GM21367 (cell line): Measurements from ENCODE around the gene FAM53C.
"Not testable (repeated sequence)": the region's sequence is repeated elsewhere in the genome, so short reads cannot be mapped to it uniquely, and the experiment has no call there.

ENCODE experiments used
- ATAC-seq: cut with Tn5 transposase; IDR thresholded peaks from one replicate; pipeline ENCODE4 v1.9.1; 2021; ENCODE audit not compliant: unreplicated experiment

Gene FAM53C

DNA sequence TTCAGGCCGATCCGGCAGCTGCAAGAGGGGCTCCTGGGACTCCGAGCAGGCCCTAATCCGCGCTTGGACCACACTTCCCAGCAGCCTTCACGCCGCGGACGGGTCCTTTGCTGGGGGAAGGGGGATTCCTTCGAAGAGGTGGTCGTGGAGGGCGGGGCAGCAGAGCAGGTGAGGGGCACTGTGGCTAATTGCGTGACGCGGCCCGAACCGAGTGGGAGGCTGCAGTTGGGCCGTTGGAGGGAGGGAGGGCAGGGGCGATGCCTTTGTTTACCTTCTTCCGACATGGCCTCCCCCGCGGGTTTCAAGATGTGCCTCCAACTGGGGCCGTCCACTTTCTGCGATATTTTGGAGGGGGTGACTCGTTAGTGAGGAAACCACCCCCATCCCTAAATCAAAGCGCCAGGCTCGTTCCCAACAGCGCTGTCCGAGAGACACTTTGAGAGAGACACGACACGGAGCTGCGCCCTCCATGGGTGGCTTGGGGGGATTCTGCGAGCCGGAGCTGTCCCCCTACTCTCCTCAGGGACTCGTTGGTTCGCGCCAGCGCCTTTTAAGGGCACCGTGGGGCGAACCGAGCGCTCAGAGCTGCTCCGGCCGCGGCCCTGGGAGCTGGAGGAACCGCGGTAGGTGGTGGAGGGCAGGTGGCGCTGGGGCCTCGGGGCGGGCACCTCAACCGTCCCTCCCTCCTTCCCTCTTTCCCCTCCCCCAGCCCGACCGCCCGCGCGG is at the start of gene FAM53C:
Gene FAM53C, plus strand, starts transcription at position 582 of the 726 bp plus-strand sequence. CDS start 3,070 bp downstream, outside the sequence.
- ATAC-seq: peak; percentile 74

DNA sequence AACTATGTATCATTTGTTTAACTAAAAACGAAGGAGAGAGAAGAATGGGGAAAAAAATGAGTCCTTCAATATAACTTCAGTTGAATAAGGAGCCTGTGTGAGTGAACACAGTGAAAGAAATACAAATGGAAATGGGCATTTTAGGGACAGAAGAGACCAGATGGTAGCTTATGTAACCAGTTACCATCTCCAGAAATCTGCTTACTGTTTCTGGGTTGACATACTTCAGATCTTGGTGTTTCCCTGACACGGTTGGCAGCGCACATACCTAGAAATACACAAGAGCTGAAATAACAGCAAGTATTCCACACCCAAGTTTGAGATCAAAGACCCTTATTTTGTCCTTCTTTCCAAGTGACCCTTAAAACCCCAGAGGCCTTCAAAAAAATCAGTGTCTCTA is 48.8 kb upstream of the FAM53C start:
- no peak for ATAC-seq

DNA sequence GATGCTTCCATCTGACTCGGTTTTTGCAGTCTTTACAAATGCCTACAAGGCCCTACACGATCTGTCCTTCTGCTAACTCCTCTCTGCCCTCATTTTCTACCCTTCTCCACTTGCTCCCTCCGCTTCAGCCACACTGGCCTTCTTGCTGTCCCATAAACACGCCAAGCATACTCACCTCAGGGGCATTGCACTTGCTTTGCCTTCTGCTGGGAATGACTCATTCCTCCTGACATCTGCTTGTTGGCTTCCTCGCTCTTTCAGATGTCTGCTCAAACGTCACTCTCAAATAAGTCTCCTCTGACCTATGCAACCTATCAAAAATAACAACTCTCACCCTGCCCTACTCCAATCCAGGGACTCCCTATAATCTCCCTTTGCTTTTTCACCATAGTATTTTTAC is 34.7 kb upstream of the FAM53C start:
- no peak for ATAC-seq

DNA sequence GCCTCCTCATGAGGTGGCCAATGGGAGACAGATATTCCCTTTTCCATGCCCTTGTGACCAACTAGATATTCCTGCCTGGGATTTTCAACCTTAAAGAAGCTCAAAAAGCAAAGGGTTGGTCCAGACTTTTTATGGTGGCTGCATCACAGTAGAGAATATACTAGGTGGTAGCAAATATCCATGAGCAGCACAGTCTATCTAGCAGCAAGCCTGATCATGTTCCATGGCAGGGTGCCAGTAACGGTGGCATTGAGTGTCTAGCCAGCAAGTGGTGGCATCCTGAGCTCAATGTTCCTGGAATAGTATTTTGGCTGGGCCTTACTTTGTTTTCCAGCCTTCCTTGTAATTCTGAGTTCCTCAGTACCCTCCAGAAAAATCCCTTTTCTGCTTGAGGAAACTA is 32.3 kb upstream of the FAM53C start:
- ATAC-seq: no peak

DNA sequence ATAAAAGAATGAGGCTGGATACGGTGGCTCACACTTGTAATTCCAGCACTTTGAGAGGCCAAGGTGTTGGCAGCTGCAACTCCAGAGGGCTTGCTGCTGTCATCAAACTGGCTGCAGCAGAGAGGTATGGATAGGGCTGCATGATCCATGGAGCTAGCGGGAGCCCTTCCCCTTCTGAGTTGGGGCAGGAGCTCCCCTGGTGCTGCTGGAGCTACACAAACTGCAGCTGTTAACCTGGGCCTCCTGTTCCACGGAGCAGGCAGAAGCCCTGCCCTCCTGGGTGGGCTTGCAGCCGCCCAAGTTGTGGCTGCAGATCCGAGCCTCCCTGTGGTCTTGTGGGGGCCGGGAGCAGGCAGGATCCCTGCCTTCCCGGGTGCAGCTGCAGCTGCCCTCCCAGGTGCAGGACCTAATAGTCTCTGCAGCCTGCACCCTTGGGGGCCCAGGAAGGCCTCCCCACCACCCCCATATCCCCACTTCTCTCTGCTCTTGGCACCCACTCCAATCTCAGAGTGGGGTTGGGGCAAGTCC is 22.3 kb upstream of the FAM53C start:
- ATAC-seq: no peak

DNA sequence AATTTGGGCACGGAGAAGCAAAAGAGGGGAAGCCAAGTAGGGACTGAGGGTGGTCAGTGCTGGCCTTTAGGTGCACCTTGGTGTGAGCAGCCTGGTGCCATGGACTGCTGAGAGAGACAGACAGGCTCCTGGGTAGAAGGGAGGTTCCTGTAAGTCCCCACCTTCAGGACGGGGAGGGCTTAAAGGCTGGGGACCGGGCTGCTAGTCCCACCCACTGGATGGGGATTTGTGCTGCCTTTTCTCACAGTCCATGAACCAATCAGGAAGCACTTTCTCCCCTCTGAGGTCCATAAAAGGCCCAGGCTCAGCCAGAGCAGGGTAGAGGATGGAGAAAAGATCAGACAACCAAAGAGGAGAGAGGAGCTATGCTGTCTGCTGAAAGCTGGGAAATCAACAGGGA is 21.7 kb upstream of the FAM53C start:
- ATAC-seq: no peak

DNA sequence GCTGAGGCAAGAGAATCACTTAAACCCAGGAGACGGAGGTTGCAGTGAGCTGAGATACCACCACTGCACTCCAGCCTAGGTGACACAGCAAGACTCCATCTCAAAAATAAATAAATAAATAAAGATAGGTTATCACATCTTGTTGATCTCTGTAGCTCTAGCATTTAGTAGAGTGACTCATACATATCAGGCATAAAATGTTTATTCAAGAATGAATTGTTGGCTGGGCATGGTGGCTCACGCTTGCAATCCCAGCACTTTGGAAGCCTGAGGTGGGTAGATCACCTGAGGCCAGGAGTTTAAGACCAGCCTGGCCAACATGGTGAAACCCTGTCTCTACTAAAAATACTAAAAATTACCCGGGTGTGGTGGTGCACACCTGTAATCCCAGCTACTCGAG is 19.9 kb upstream of the FAM53C start:
- ATAC-seq: not testable (repeated sequence)

DNA sequence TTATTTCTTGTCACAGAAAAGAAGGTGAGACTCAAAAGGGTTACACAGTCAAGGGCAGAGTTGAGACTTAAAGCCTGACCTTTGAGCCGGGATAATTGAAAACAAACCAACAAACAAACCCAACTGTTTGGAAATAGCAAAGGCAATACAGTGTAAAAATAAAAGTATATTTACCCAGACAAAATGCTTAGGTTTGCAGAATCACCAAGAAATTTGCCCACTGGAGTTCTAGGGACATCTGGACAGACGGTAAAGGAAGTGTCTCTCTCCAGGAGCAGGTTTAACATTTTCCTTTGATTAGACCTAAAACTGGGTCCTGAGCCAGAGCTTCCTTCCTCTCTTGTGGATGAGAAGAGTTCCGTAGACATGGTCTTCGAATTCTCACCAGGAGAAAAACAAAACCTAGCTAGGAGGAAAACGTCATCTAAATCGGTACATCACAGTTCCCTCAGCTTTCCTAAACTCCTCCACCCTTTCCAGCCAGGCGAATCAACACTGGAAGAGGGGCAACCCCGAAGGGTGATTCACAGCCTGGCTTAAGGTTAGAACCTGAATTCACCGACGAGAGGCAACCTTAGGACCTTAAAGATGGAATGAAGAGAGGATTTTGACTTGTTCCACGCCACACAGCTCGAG is 7.1 kb upstream of the FAM53C start:
- no peak for ATAC-seq

DNA sequence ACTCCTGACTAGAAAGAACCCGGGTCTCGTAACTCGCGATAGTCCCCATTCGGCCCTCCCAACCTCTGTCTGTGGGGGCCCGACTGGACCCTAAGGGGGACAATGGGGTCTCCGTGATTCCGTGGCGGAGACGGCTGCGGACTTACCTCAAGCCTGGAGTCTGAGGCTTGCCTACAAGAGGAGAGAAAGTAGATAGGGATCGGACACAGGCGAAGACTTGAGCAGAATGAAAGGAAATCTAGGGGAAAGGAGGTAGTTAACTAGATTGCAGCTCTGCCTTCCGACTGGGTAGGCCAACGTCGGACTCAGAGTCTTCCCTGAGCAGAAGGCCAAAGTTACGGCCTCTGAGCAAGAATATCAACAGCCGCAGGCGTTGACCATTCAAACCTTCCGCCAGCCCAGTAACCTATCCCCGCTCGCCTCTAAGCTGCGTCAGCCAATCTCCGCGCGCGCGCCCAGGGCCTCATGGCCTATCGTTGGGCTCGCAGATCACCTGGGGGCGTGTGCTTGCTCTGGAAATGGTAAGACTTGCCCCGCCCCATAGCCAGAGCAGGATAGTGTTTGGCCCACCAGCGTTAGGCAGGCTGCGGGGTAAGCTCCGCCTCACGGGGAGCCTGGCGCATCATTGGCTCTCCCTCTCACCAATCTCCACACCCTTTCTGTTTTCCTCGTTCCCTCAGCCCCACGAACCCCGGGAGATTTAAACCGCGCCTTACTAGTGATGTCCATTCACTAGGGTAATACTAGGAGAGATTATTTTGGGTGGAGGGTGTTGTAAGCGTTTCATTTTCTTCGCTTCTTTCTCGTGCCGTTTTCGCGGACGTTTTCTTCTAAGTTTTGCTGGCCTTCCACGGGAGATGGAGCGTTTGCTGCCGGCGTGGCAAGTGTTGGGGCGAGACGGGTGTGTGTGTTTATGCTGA is 6.4 kb upstream of the FAM53C start, which contains the start of gene CDC25C:
Gene CDC25C, minus strand, starts transcription at position 356 of the 920 bp plus-strand sequence. CDS start 624 bp downstream, outside the sequence.
- ATAC-seq: peak; percentile 98

DNA sequence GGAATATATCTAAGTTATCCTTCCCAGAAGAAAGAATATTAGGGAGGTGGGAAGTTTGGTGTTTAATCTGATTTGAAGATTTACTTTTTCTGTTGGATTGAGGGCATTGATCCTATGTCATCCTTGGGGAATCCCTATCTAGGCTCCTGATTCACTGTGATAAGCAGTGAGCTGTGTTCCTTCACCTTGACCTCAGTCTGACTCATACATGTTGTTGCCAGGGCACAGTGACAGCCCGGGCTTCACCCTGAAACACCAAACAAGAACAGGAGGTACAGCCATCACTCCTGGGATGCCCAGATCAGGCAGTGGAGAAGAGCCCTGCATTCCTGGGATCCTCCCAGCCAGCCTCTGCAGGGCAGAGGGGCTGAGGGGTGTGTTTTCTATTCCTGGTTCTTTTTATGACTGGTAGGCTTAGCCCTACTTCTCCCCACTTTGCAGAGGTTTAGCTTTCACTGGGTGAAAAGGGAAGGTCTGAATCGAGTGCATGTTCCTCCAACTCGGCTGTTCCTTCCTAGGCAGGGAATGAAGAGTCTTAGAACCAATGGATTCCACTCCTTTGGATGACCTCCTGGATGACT is 3.1 kb upstream of the FAM53C start:
- no peak for ATAC-seq

DNA sequence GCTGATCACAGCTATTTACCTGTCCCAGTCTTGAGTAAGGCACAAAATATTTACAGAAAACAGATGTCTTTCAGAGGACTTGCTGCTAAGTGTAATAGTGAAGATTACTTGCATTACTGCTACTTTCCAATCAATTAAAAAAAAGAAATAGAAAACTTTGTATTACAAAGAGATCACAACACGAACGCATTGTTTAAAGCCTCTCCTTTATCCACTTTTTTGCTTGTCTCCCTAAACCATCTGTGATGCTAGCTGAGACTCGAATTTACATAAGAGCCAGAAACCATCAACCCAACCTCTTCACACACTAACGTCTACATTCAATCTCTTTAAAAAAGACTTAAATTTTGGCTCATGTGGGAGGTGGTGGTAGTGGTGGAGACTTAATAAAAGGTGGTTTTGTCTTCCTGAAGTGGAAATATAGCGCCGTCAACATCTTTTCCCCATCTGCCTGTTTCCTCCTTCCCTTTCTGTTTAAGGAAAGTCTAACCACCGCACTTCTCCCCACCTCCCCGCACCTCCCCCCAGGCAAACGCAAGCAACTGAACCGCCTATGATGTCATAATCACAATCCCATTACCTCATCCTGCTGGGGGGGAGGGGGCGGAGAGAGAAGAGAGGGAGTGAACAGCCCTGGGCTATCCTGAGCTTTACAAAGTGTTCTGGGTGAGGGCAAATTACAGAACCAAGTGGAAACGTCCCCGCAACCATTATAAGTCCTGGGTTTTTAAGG is 948 bp upstream of the FAM53C start:
- peak; percentile 8 for ATAC-seq

DNA sequence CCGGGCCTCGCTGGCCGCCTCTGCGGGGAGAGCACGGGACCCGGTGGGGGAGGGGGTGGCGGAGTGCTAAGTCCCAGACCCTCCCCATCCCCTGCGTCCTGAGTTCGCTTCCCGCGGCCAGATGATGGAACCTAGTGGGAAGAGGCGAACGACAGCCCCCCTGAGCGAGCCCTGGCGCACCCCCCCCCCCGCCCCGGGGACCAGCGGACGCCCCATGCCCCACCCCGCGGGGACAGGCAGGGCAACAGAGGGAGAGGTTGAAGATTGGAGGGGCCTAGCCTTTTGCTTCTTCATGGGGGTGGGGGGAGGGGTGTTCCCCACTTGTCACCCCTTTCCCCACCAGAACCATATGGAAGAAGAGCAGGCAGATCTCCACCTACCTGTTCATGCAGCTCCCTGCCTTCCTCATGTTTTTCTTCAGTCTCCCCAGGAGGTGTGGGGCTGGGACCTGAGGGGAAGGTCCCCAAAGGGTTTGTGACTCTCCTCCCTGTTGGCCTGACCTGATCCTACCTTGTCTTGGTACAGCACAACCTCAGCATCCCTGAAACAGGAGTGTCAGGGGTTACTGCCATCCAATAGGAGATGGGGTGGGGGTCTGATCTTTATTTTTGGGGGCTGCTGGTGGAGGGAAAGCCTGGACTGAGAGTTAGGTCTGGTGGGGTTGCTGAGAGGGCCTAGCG is 485 bp downstream of the FAM53C start:
- ATAC-seq: peak; percentile 11

DNA sequence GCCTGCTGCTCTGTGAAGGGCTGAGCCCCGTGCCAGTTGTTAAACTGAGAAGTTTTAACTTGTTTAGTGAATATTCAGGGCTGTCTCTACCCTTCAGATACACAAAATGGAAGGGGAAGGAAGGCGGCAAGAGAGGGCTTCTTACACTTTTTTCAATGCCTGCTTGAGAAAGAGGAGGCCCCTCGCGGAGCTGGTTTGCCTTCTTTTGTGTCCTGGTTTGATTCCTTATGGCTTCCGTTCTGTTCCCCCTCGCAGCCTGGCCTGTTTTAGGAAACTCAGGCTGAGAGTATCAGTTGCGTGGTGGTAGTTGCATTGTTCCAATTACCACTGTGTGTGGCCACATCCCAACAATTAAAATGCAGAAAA is 1.0 kb downstream of the FAM53C start:
- no peak for ATAC-seq

DNA sequence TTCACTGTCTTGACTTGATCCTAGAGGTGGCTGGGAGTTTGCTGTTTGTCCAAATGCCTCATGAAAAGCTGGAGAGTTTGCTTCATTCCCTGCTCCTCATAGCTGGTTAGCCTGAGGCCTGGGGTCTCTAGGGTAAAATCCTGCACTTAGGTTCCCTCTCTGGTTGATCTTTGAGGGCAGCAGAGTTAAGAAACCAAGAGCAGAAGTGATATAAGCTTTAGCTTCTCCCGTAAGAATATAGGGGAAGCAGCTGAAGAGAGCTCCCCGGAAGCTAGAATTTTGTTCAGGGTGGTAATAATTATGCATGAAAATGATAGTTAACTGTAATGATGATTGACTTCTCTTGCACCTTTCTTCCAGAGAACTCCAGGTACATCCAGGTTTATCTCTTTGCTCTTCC is 1.4 kb downstream of the FAM53C start:
- ATAC-seq: no peak

DNA sequence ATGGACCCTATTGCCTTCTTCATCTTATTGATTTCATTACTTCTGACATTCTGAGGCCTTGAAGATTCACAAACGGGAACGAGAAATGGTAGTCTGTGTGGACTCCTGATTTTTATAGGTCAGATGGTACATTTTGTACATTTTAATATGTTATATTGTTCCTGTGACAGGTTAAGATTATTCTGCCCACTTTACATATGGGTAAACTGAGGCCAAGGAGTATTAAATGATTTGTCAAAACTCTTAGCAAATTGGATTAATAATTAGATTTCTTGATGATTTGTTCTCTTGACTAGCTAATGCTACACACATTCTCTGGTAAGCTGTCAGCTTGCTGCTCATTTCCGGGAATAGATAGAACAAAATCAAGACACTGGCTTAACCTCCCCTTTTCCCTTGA is 1.9 kb downstream of the FAM53C start:
- ATAC-seq: no peak

DNA sequence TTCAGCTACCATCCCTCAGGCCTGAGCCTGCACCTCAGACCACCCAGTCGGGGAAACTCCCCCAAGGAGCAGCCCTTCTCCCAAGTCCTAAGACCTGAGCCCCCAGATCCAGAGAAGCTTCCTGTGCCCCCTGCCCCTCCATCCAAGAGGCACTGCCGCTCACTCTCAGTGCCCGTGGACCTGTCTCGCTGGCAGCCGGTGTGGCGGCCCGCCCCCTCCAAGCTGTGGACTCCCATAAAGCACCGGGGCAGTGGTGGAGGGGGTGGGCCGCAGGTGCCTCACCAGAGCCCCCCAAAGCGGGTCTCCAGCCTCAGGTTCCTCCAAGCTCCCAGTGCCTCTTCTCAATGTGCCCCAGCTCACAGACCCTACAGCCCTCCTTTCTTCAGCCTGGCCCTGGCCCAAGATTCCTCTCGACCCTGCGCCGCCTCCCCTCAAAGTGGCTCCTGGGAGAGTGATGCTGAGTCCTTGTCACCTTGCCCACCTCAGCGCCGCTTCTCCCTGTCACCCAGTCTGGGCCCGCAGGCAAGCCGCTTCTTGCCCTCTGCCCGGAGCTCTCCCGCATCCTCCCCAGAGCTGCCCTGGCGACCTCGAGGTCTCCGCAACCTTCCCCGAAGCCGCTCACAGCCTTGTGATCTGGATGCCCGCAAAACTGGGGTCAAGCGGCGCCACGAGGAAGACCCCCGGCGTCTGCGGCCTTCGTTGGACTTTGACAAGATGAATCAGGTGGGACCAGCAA is 7.0 kb downstream of the FAM53C start:
- no peak for ATAC-seq

DNA sequence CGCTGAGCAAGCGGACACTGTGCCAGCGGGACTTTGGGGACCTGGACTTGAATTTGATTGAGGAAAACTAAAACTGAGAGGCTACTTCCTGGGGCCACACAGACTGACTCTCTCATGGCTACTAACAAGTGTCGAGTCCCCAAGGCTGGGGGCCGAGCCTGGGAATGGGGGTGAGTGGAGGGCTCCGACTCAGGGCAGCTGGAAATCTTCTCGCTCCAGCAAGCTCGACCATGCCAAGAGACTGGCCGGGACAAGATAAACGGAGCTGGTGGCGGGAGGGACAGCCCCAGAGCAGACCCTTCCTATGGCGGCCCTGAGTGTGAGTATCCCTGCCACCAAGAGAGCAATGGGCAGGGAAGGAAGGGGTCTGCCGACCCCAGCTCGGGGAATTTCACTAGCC is 8.8 kb downstream of the FAM53C start:
- no peak for ATAC-seq

DNA sequence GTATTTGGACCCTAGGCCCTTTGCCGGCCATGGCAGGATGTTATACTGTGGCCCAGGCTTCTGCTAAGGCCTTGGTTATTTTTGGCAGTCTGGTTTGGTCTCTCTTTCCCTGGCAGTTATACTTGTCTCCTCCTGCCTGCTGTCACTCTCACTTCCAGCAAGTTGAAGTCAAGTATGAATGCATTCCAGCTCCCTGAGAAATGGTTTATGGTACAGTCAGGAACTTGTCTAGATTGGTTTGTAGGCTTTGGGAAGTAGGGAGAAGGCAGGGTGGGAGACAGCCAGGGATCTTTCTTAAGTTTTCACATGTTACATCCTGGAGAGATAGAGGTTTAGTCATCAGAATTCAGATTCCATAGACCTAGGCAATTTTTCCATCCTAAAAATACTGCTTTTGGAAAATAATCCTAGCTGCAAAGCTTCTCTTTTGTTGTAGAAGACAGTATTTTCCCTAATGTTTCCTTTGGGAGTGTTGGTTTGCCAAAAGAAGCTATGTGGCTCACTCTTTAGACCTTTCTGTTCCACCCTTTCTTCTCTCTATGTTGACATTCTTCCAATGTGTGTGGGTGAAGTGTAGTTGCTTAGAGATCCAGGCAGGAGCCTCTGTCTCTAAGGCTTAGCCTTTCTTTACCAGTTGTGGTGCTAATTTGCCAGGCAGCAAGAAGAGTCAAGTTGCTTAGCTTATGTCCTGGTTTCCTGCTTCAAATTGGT is 11.9 kb downstream of the FAM53C start:
- no peak for ATAC-seq

DNA sequence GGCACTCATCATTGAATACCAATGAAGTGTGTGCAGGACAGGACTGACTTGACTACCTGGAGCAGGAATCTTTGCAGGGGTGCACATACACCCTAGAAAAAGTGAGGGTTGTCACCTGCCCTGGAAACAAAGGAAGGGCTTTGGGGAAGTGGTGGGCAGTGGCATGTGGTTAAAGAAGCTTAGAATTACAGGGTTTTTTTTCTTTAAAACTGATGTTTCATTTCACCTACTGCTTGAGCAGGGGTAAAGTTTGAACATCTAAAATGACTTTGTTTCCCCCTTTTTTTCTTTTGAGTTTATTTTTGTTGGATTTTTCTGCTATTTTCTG is 12.5 kb downstream of the FAM53C start:
- ATAC-seq: no peak
